Stimulated activated CD8-positive, alpha-beta memory T cell treated with anti-CD3 and anti-CD28 coated beads, Interleukin-12 subunit alpha, Interleukin-12 subunit beta, amount 100 ng/mL, for 4 hours (primary cell): ENCODE data around the gene DUOX2.
"Not testable (repeated sequence)": the region's sequence is repeated elsewhere in the genome, so short reads cannot be mapped to it uniquely, and the experiment has no call there.

Source experiments
- DNase-seq: peaks from one replicate; pipeline ENCODE4 v3.0.0-alpha.2; 2020; ENCODE audit warnings: low read depth

The DUOX2 gene

DNA sequence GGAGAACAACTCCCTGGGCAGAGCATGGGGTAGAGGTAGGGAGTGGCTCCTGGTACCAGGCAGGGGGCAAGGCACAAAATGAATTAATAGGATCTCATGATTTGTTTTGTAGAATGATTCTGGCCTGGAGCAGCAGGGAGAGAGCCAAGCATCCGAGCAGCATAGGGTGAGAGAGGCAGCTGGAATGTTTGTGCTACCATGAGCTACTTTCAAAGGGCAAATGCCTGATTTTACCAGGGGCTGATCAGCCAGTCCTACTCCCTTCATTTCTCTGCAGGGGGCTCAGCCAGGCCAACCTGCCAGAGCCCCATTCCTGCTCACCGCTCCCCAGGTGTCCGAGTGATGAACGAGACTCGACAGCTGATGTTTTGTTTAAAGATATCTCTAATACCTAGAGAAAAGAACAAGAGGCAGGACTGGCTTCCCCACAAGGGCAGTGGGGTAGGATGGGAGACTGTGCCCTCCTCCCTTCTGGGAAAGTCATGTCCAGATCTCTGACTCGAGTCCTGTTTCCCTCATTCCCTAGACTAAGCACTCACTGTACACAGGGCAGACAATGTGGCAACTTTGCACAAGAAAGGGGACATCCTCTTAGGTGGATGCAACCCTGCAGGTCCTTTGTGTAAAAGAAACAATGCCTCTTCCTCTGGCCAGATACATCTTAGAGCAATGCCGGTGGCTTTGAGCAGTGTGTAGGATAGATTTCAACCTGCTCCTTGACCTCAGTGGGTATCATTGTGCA, 12.9 kb downstream of the DUOX2 start:
- DNase-seq: no peak

DNA sequence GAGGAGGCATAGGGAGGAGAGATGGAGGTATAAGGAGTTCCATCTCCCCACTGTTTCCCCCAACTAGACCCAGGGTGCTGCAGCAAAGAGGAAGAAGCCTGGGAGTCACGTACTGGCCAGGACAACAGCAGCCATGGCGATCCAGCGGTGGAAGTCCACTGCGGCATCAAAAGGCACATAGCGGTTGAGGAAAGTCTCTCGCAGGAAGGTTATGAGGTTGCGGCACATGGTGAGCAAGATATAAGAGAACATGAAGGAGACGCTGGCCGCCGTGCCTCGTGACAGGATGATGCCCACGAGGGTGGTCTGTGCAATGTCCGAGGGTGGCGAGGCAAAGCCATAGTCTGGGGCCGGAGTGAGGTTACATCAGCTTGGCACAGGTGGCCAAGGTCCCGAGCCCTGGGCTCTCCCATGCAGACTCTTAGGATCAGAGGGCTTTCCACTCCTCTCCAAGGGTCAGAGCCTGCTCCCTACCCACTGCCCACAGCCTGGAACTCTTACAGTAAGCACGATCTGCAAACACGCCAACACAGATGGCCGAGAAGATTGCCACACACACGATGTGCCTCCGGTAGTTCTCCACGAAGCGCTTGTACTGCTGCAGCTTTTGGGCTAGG, 14.3 kb downstream of the DUOX2 start:
- no peak for DNase-seq

- no peak for DNase-seq
These were observed 16.5 kb downstream of the DUOX2 start for GRCh38 chr15:45097466-45097865.

DNA sequence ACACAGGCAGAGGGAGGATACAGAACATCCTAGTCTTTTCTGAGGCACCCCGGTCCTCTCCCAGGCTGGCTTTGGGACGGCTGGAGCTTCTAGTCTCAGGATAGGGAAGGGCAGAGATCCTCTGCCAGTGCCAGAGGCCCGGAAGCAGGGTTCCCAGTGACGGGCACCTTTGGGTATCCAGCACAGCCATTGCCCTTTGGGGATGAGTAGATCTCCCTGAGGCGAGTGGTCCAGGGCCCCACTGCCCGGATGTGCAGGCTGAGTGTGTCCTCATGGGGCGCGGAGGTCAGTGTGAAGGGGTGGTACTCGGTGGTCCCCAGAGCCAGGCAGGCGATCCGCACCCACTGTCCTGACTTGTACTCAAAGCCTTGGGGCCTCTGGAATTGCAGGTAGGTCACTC, 18.3 kb downstream of the DUOX2 start:
- DNase-seq: no peak

- DNase-seq: no peak
These were observed 19.6 kb downstream of the DUOX2 start for GRCh38 chr15:45094358-45094730.

- DNase-seq: no peak
These were observed 20.2 kb downstream of the DUOX2 start for GRCh38 chr15:45093622-45094357.

DNA sequence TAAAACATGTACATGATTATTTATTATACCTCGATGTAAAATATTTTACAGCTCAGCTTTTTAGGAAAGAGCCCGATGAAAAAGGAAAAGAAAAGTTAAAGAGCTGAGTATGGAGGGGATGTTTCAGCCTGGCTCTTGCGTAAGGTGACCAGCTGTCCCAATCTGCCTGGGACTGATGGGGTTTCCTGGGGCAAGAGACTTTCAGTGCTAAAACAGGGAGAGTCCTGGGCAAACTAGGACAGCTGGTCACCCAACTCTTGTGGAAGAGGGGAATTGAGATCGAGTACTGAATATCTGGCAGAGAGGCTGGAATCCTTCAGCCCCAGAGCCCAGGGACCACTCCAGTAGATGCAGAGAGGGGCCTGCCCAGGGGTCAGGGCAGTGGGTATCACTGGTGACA, 21.0 kb downstream of the DUOX2 start:
- no peak for DNase-seq

DNA sequence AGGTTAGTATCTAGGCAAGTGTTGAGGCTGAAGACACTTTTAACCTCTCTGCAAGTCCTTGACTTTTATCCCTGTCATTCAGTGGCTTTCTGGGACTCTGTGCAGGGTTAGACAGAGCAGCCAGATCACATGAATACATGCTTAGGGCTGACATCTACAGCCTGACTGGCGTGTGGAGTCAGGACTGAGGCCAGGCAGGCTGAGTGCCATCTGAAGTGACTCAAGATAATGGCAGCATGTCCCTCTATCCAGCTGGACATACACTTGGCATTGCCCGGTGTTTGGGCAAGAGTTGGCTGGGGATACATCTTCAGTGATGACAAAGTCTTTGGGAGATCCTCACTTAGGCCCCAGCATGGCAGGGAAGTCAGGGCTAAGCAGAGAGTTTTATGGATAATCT, 22.4 kb downstream of the DUOX2 start:
- DNase-seq: no peak

DNA sequence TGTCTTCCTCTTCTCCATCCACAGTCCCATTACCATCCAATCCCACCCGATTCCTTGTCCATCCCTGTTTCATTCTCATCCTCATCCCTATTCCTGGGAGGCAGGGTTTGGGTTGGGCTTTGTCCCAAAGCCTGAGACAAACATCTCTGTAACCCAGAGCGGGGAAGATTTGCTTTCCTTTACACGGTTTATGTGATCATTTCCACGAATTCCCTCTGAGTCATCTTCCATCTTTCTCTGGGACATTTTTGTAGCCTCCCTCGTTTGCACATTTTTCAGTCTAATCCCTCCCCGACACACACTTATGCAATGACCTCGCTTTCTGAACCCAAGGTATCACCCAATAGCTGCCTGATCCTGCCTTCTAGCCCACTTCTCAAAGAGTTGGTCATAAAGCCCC, 22.8 kb downstream of the DUOX2 start:
- DNase-seq: no peak

- no peak for DNase-seq
These were observed 24.1 kb downstream of the DUOX2 start for GRCh38 chr15:45089712-45090373.

DNA sequence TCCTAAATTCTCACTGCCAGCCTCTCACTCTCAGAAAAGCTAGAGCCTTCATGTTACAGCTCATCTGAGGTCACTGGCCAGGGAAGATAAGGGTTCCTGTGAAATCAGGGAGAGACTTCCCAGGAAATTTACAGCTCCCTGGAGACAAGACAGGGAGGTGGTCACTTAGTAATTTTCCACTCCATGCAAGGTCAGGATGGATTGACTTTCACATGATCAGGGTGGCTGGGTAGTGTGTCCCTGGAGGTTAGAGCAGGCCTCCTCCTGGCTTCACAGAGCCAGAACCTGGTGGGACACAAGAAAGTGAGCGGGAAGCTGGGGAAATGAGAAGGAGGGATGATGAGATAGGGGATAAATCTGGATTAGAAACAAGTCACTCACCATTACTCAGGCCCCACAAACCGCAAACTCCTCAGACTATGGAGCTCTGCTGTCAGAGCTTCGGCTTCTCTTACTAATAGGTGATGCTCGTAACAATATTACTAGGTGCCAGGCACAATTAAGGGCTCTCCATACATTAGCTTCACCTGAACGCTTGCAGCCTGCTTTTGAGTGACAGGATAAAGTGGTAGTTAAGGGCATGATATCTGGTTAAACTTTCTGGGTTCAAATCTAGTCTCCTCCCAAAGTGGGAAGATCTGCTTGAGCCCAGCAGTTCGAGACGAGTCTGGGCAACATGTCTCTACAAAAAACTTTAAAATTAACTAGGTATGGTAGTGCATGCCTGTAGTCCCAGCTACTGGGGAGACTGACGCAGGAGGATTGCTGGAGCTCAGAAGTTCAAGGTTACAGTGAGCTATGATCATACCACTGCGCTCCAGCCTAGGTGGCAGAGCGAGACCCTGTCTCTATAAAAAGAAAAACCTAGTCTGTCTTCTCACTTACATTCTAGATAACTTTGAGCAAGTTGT, 24.9 kb downstream of the DUOX2 start:
- no peak for DNase-seq

- no peak for DNase-seq
These were observed 26.5 kb downstream of the DUOX2 start for GRCh38 chr15:45087513-45087912.

GRCh38 chr15:45084163-45084562, 29.8 kb downstream of the DUOX2 start:
- no peak for DNase-seq

DNA sequence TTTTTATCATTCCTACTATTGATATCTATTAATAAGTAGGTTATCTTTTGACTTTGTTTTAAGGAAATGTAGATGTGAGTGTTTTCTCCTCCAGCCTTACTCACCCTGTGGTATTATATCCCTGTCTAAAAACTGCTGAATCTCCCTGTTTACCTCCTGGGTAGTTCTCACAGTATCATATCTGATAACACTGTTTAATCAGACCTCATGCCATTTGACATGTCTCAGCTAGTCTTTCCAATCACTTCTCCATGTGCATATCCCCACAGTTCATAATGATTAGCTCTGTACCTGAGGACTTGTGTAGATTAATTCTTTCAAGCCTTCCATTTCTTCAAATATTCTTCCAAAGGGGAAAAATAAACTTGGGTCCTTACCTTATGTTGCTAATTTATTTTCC, 30.7 kb downstream of the DUOX2 start:
- DNase-seq: no peak

DNA sequence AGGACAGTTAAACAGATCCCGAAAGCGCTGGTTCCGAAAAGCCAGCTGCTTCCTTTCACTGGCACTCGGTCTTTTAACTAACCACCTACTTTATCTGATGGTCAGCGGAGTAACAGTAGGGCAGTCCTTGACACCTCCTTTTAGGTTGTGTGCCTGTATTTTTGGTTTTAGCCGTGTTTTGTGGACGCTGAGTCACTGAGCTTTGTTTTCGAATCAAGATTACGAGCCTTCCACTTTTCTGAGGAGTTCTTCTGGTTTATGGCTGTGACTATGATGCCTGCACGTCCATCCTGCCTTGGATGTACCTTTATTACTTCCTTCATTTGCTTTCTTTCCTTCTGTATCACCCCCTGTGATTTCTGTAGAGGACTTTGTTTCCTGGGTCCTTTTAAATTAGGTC, 31.6 kb downstream of the DUOX2 start:
- DNase-seq: not testable (repeated sequence)

DNA sequence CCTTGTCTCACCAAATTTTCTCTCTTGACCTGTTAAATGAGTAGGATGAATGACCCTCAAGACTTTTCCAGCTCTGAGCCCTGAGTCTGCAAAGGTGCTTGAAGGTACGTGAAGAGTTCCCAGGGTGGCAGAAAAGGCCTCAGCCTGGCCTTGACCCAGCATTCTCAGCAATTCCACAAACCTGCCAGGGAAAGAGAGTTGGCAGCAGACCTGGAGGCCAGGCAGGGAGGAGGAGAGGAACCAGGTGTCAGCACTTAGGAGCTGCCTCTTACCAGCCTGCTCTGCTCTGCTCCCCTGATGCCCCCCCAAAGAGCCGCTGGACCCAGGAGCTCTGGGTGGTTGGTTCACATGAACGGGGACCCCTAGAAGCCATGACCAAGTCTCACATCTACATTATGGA, 33.4 kb downstream of the DUOX2 start:
- DNase-seq: not testable (repeated sequence)

- DNase-seq: not testable (repeated sequence)
These were observed 34.2 kb downstream of the DUOX2 start for GRCh38 chr15:45079628-45080246.

DNA sequence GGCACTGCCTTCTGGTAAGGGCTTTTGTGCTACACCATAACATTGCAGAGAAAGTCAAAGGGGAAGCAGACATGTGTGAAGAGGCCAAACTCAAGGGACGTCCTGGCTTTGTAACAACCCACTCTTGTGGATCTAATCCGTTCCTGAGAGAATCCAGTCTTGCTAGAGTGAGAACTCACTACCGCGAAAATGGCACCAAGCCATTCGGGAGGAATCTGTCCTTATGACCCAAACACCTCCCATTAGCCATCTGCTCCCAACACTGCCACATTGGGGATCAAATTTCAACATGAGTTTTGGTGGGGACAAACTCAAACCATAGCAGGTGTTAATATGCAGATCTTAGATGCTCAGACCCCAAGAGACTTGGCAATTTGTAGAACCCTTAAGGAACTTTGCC, 34.8 kb downstream of the DUOX2 start:
- DNase-seq: not testable (repeated sequence)

- not testable (repeated sequence) for DNase-seq
These were observed 36.6 kb downstream of the DUOX2 start for GRCh38 chr15:45077391-45077790.

GRCh38 chr15:45075440-45076320, 38.3 kb downstream of the DUOX2 start:
- DNase-seq: not testable (repeated sequence)
